Mononuclear cell (primary cell): Measurements from ENCODE around the gene PNKP. TPM values are rescaled to one million over a fixed set of nuclear protein-coding genes. Genes with fewer than 3 reads are reported as not detected.
A peak's percentile ranks its signal among the peaks of the same experiment; 100 is the strongest.

Experiments
- H3K27me3 ChIP-seq: 2 replicates; pipeline ENCODE4 v1.6.0; 2011; ENCODE audit warnings: low read length, control low read depth; ENCODE audit not compliant: insufficient read depth
- H3K4me1 ChIP-seq: 2 replicates; pipeline ENCODE4 v1.5.1; 2011; ENCODE audit warnings: mild to moderate bottlenecking, low read length, control low read depth; ENCODE audit not compliant: insufficient read depth
- H3K4me3 ChIP-seq: 2 replicates; pipeline ENCODE4 v1.5.1; 2011; ENCODE audit warnings: mild to moderate bottlenecking, low read length, moderate library complexity
- H3K9me3 ChIP-seq: 2 replicates; pipeline ENCODE4 v1.5.1; 2011; ENCODE audit warnings: low read depth, mild to moderate bottlenecking, control low read depth, low read length
- total RNA-seq: library from RNA; depleted of rRNA; stranded (reverse); fragments of >200 nt; gene quantifications from one replicate; pipeline ENCODE4 v1.2.3, GENCODE V29; 2012

PNKP gene
- total RNA-seq, 1 donor: 28.4 TPM

GRCh38 chr19:49818649-49819370 lies 48.6 kb downstream of the PNKP start:
- Histone ChIP-seq H3K4me3 (peak overlapping the region; percentile 75), H3K9me3 (no peaks in the 10 kb centered on the region), H3K27me3 (no peaks in the 10 kb centered on the region), H3K4me1 (peaks cover 23% of the 10 kb centered on the region)

GRCh38 chr19:49817964-49818648 lies 49.3 kb downstream of the PNKP start, which contains the start of gene MED25:
MED25 (plus strand) TSS chr19:49818289; CDS start chr19:49818342, 53 bp downstream.
- Histone ChIP-seq H3K27me3 (no peaks in the 10 kb centered on the region), H3K4me3 (peak within 1 kb of the TSS; percentile 75), H3K4me1 (peaks cover 23% of the 10 kb centered on the region), H3K9me3 (no peaks in the 10 kb centered on the region)

- Histone ChIP-seq H3K9me3 (no peaks in the 10 kb centered on the region), H3K4me3 (no peak overlapping the region), H3K4me1 (peaks cover 31% of the 10 kb centered on the region), H3K27me3 (no peaks in the 10 kb centered on the region)
Measured at GRCh38 chr19:49816590-49816989, 50.8 kb downstream of the PNKP start.

GRCh38 chr19:49814010-49814409 lies 53.4 kb downstream of the PNKP start:
- H3K9me3 ChIP-seq: no peaks in the 10 kb centered on the region
- H3K4me3 ChIP-seq: no peak overlapping the region
- no peaks in the 10 kb centered on the region for H3K27me3 ChIP-seq
- H3K4me1 ChIP-seq: peaks cover 35% of the 10 kb centered on the region

- Histone ChIP-seq H3K4me3 (peak within 1 kb of the TSS; percentile 71), H3K9me3 (no peaks in the 10 kb centered on the region), H3K27me3 (no peaks in the 10 kb centered on the region), H3K4me1 (peaks cover 32% of the 10 kb centered on the region)
Measured at GRCh38 chr19:49812997-49813861, 54.1 kb downstream of the PNKP start, which contains the start of gene FUZ. FUZ (minus strand) TSS chr19:49813292; CDS start chr19:49813106, 186 bp downstream.

GRCh38 chr19:49812452-49812996 lies 54.9 kb downstream of the PNKP start:
- peak overlapping the region; percentile 71 for H3K4me3 ChIP-seq
- no peaks in the 10 kb centered on the region for H3K27me3 ChIP-seq
- H3K9me3 ChIP-seq: no peaks in the 10 kb centered on the region
- peaks cover 34% of the 10 kb centered on the region for H3K4me1 ChIP-seq

- Histone ChIP-seq H3K4me1 (peaks cover 31% of the 10 kb centered on the region), H3K27me3 (no peaks in the 10 kb centered on the region), H3K9me3 (no peaks in the 10 kb centered on the region), H3K4me3 (no peak overlapping the region)
Measured at GRCh38 chr19:49811328-49811727, 56.0 kb downstream of the PNKP start.

Other genes starting within 250 kb of the PNKP start
- gene RRAS, start 227.4 kb downstream of the PNKP start, total RNA-seq: 8.7 TPM
- 8.9 TPM for gene SCAF1, start 225.4 kb downstream of the PNKP start, total RNA-seq
- 27.2 TPM for gene IRF3, start 201.7 kb downstream of the PNKP start, total RNA-seq
- 1.8 TPM for gene BCL2L12, start 201.6 kb downstream of the PNKP start, total RNA-seq
- 51.1 TPM for gene PRMT1, start 190.3 kb downstream of the PNKP start, total RNA-seq
- 0.84 TPM for gene ADM5, start 178.0 kb downstream of the PNKP start, total RNA-seq
- gene CPT1C, start 176.5 kb downstream of the PNKP start, total RNA-seq: 0.73 TPM
- gene TSKS, start 104.3 kb downstream of the PNKP start, total RNA-seq: 0.31 TPM
- gene AP2A1, start 100.6 kb downstream of the PNKP start, total RNA-seq: 30.2 TPM
- 4.6 TPM for gene FUZ, start 54.3 kb downstream of the PNKP start, total RNA-seq
- gene MED25, start 49.3 kb downstream of the PNKP start, total RNA-seq: 15.1 TPM
- 26.1 TPM for gene PTOV1, start 16.4 kb downstream of the PNKP start, total RNA-seq
- gene AKT1S1, start 9.8 kb upstream of the PNKP start, total RNA-seq: 3.0 TPM
- 6.1 TPM for gene TBC1D17, start 10.1 kb upstream of the PNKP start, total RNA-seq
- gene IL4I1, start 29.3 kb upstream of the PNKP start, total RNA-seq: 2.0 TPM
- gene ATF5, start 61.6 kb upstream of the PNKP start, total RNA-seq: 5.0 TPM
- gene NUP62, start 61.9 kb upstream of the PNKP start, total RNA-seq: 21.8 TPM
- 0.10 TPM for gene SIGLEC11, start 93.6 kb upstream of the PNKP start, total RNA-seq
- 23.7 TPM for gene VRK3, start 157.8 kb upstream of the PNKP start, total RNA-seq
- gene ZNF473, start 158.4 kb upstream of the PNKP start, total RNA-seq: 2.0 TPM